Activated CD4-positive, CD25-positive, alpha-beta regulatory T cell (primary cell): ENCODE measurements around the gene MAP3K7CL.
"Not testable (repeated sequence)": the region's sequence is repeated elsewhere in the genome, so short reads cannot be mapped to it uniquely, and the experiment has no call there.

Source experiments
- DNase-seq, 4 experiments: peaks; one replicate each; lab custom pipeline; 2025; lab: John Stamatoyannopoulos, UW

MAP3K7CL gene

DNA sequence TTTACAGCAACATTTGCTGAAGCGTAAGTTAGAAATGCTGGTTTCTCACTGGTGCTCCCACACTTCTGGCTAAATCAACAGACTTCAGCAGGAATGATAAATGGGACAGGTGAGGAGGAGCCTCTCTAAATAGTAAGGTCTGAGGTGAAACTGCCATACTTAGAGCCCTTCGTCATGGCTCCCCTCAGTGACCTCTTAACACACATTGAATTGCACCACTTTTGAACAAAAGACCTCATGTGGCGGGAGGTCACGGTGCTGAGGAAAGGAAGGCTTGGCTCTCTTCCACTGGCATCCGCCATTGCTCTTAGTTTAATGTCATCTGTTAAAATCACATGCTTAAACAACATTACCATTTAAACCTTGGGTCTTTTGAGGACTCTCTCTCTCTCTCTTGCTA, 3.4 kb downstream of the MAP3K7CL start:
- DNase-seq: no peak

- no peak for DNase-seq
Measured at GRCh38 chr21:29135481-29135880, 5.0 kb downstream of the MAP3K7CL start.

DNA sequence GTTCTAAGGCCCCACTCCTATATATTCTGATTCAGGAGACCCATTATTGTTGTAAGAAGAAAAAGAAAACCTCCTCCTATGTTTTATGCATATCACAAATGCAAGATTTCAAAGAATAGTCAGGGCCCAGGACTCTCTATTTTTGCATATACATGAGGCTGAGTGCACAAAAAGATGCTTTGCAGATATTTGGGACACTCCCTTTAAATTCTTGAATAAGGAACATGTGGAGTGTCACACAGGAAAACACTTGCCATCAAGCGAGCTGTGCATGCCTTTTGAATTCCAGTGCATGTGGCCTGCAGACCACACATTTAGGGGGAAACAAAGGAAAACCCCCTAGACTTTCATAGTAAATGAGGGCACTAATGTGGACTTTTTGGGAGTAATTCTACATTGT, 5.6 kb downstream of the MAP3K7CL start:
- DNase-seq: no peak

DNA sequence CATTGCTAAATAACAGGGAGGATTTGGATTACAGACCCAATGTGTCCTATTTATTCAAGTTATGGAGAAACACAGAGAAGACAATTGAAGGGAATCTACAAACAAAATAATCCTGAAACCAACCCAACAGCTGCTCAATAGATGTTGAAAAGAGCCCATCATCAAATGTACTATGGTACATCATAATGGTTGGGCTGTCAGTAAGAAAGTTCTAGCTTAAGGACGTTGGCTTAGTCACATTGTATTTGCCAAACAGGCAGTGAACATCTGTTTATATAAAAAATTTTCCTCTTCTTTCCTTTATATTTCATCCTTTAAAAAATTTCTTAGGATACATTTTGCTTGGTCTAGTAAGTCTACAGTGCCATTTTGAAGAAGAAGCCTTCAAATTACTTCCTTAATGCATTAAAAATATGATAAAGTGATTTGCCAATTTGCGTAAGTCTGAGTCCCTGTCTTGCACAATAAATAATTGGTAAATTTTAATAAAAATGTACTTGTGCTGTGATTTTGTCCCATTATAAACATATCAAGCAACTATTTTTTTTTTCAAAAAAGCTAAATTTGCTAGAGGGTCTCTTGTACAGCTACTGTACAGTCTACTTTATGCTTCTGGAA, 14.4 kb downstream of the MAP3K7CL start:
- no peak for DNase-seq

DNA sequence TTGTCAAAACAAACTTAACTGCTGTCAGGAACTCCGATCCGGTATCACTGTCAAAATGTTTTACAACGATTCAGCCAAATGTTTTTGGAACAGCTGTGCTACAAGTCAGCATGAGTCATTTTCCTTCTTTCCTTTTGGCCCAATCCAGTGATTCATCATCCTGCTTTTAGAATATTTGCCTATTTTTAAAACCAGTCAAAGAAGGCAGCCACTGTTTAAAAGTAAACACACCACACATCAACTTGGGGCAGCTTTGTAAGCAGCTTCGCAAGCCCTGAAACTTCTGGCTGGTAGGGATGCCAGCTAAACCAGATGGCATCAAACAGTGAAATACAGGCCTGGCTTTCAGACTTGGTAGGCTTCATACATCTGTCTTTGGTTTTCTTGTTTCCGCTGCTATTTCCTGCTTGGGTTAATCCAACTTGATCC, 14.9 kb downstream of the MAP3K7CL start:
- DNase-seq: no peak

GRCh38 chr21:29145852-29146453, 15.5 kb downstream of the MAP3K7CL start:
- no peak for DNase-seq

DNA sequence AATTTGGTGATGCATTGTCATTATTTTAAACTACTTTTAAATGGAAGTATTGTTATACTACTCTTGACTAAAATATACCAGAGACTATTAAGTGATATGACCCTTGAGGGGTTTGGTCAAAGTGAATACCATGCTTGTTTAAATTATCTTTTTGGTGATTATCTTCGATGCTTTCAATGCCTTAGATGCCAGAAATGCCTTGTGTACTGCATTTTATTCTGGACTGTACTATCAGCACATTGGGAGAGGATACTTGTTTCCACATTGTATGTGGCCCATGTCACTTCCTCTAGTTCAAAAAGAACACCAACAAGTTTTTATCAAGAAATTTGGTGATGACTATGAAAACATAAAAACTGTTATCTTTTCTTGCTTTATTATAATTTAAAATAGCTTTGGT, 16.3 kb downstream of the MAP3K7CL start:
- no peak for DNase-seq

DNA sequence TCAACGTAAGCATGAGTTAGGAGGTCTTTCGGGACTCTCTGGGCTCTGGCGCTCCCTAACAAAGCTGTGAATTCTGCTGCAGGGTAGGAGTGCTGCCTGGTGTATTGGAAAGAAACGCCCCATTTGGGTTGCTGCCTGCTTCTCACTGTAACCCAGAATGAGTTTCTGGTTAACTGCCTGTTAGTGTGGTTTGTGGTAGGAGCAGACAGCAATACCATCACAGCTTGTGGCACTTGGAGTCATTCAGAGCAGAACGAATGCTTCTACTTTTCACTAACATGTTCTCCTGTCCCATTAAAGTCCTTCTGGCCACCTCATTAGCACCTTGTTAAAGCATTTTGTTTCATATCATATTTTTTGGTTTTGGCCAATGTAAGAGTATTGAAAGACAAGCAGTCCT, 18.1 kb downstream of the MAP3K7CL start:
- DNase-seq: no peak

GRCh38 chr21:29149808-29150425, 19.5 kb downstream of the MAP3K7CL start:
- no peak for DNase-seq

- DNase-seq: no peak
Measured at GRCh38 chr21:29151931-29152330, 21.5 kb downstream of the MAP3K7CL start.

DNA sequence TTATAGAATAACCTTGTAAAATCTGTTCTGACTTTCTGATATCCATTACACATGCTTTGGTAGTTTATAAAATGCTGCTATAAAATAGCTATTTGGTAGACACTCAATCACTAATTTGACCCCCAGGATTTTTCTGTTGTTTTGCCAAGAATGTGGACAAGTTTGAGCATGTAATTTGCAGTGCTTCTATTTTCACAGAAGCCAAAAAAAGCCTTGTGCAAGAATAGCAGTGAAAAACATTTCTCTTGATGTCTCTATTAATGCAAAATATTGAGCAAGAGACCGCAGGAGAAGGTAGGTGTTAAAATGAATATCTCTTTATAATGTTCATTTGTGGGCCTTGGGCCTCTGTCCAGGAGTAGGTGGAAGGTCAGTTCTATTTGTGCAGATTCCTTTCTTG, 22.5 kb downstream of the MAP3K7CL start:
- DNase-seq: no peak

DNA sequence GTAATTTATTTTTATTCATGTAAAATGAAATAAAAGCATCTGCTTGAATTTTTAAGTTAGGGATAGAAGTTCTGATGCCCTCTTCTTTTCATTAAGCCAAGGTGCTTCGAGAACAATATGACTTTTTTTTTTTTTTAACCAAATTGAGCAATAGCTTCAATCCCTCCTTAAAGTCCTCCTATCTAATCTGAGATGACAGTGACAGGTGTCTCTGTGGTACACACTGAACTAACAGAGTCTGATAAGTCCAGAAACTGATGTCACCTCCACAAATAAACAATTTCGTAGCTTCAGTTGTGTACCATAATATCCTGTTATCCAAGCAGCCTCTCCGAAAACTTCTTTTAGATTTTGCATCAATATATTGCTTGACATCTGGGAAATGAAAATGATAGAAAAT, 23.8 kb downstream of the MAP3K7CL start:
- no peak for DNase-seq

DNA sequence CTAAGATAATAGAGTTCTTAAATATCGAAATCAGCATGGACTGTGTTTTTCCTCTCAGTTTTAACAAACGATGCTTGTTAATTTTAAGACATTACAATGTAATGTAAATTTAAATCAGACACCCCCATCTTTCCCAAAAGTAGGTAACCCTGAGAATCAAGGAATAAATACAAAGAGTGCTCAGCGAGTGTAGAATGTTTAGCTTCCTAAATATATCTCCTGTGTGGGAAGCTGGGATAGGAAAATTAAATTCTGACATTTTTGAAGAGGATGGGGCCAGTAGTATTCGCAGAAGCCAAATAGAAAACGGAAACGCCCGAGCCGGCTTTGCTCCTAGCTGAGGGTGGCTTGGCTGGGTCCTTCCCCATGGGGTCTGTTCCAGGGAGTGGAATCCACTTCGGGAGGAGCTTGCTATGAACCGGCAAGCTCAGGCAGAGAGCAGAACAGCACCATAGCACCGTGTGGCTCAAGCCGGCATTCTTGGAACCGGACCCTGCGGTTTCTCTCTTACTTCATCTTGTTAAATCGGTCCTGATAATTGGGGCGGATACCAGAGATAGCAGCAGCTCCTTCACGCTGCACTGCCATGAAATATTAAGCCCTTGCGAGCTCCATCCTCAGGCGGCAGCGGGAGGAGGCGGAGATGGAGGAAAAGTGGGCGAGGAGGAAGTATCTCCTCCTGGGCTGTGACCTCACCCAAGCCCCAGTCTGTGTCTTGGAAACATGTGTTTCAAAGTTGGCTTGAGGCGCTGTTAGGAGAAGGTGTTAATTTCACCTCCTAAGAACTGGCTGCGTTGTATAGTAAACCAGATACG, 24.9 kb downstream of the MAP3K7CL start:
- DNase-seq: no peak

- no peak for DNase-seq
Measured at GRCh38 chr21:29155933-29156260, 25.5 kb downstream of the MAP3K7CL start.

- DNase-seq: no peak
Measured at GRCh38 chr21:29157080-29157479, 26.6 kb downstream of the MAP3K7CL start.

- no peak for DNase-seq
Measured at GRCh38 chr21:29159842-29160241, 29.4 kb downstream of the MAP3K7CL start.

DNA sequence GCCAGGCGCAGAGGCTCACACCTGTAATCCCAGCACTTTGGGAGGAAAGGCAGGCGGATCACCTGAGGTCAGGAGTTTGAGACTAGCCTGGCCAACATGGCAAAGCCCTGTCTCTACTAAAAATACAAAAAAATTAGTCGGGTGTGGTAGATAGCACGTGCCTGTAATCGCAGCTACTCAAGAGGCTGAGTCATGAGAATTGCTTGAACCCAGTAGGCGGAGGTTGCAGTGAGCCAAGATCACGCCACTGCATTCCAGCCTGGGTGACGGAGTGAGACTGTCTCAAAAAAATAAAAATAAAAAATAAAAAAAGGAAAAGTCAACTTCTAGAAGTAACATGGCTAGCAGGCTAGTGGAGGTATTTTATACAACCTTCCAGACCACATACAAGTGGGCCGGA, 32.4 kb downstream of the MAP3K7CL start:
- not testable (repeated sequence) for DNase-seq

DNA sequence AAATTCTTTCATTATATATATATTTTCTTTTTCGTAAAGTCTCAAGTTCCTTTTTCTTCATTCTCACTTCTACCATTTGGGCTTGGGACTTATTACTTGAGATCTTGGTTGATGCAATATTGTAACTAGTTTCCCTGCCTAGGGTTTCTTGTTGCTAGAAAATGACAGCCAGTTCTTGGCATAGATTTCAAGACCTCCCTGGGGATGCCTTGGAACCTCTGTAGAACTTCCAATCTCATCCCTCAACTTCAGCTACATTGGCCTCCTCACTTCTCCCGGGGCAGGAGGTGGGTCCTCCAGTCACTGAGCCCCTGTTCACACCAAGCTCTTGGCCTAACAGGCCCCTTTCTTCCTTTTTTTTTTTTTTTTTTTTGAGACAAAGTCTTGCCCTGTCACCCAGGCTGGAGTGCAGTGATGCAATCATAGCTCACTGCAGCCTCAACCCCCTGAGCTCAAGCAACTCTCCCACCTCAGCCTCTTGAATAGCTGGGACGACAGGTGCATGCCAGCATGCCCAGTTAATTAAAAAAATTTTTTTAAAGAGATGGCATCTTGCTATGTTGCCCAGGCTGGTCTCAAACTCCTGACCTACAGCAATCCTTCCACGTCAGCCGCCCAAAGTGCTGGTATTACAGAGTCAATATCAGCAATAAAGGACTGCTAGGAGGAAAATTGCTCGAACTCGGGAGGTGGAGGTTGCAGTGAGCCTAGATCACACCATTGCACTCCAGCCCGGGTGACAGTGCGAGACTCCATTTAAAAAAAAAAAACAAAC, 33.1 kb downstream of the MAP3K7CL start:
- DNase-seq: no peak

- DNase-seq: no peak
Measured at GRCh38 chr21:29164323-29164942, 34.0 kb downstream of the MAP3K7CL start.

- no peak for DNase-seq
Measured at GRCh38 chr21:29166323-29166722, 35.9 kb downstream of the MAP3K7CL start.

DNA sequence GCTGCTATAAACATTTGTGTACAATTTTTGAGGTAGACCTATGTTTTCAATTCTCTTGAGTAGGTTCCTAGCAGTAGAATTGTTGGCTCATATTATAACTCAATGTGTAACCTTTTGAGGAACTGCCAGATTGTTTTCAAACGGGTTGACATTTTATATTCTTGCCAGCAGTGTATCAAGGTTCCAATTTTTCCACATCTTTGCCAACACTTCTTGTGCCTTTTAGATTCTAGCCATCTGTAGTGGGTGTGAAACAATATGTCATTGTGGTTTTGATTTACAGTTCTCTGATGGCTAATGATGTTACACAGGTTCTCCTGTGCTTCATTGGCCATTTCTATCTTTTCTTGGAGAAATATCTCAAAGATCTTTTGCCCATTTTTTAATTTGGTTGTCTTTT, 36.4 kb downstream of the MAP3K7CL start:
- DNase-seq: no peak

- DNase-seq: not testable (repeated sequence)
Measured at GRCh38 chr21:29167481-29167880, 37.0 kb downstream of the MAP3K7CL start.
